ENCODE measurements around the gene HTR3D.

DNA sequence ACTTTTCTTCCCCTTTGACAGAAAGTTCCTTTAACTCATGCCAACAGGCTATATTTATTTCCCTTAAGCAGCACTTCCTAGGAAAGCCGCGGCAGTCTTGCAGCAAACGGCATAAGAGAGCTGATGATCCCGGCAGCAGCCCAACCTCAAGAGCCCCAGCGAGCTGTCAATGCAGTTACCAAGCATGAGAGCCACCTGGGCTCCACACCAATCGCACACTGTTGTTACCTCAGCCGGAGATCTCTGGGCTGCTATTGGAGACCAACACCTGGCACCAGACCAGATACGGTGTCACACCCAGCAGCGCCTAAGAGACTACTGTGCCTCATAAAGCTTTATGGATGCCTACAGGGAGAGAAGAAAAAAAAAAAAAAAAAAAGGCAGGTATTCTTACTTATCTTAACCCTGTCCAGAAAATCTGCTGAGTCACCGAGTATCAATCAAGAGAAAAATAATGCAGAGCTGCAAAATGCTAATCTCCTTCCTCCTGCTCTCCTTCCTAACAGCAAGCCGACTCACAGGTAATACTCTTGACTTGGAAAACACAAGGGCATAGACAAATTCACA is 25.5 kb upstream of the HTR3D start:
- TF ChIP-seq IRF2 (CRISPR knock-in tag; IDR thresholded peaks at IDR 0.05; ENCODE audit: borderline replicate concordance, low read depth), result no peak
- TF ChIP-seq, protein P1, sequence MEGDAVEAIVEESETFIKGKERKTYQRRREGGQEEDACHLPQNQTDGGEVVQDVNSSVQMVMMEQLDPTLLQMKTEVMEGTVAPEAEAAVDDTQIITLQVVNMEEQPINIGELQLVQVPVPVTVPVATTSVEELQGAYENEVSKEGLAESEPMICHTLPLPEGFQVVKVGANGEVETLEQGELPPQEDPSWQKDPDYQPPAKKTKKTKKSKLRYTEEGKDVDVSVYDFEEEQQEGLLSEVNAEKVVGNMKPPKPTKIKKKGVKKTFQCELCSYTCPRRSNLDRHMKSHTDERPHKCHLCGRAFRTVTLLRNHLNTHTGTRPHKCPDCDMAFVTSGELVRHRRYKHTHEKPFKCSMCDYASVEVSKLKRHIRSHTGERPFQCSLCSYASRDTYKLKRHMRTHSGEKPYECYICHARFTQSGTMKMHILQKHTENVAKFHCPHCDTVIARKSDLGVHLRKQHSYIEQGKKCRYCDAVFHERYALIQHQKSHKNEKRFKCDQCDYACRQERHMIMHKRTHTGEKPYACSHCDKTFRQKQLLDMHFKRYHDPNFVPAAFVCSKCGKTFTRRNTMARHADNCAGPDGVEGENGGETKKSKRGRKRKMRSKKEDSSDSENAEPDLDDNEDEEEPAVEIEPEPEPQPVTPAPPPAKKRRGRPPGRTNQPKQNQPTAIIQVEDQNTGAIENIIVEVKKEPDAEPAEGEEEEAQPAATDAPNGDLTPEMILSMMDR (IDR thresholded peaks at IDR 0.05), result no peak
- no peak for TF ChIP-seq CREM (CRISPR knock-in tag; IDR thresholded peaks at IDR 0.05)
- TF ChIP-seq TCF7 (CRISPR knock-in tag; IDR thresholded peaks at IDR 0.05; ENCODE audit: low read depth), result no peak
- TF ChIP-seq, protein P2, sequence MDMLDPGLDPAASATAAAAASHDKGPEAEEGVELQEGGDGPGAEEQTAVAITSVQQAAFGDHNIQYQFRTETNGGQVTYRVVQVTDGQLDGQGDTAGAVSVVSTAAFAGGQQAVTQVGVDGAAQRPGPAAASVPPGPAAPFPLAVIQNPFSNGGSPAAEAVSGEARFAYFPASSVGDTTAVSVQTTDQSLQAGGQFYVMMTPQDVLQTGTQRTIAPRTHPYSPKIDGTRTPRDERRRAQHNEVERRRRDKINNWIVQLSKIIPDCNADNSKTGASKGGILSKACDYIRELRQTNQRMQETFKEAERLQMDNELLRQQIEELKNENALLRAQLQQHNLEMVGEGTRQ (CRISPR knock-in tag; IDR thresholded peaks at IDR 0.05), result no peak
- no peak for TF ChIP-seq HMGA2 (CRISPR knock-in tag; IDR thresholded peaks at IDR 0.05)
- TF ChIP-seq NR3C1 (CRISPR knock-in tag; conservative IDR thresholded peaks at IDR 0.05; ENCODE audit: low read depth), result no peak
- TF ChIP-seq, protein P3, sequence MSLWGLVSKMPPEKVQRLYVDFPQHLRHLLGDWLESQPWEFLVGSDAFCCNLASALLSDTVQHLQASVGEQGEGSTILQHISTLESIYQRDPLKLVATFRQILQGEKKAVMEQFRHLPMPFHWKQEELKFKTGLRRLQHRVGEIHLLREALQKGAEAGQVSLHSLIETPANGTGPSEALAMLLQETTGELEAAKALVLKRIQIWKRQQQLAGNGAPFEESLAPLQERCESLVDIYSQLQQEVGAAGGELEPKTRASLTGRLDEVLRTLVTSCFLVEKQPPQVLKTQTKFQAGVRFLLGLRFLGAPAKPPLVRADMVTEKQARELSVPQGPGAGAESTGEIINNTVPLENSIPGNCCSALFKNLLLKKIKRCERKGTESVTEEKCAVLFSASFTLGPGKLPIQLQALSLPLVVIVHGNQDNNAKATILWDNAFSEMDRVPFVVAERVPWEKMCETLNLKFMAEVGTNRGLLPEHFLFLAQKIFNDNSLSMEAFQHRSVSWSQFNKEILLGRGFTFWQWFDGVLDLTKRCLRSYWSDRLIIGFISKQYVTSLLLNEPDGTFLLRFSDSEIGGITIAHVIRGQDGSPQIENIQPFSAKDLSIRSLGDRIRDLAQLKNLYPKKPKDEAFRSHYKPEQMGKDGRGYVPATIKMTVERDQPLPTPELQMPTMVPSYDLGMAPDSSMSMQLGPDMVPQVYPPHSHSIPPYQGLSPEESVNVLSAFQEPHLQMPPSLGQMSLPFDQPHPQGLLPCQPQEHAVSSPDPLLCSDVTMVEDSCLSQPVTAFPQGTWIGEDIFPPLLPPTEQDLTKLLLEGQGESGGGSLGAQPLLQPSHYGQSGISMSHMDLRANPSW (CRISPR knock-in tag; conservative IDR thresholded peaks at IDR 0.05; ENCODE audit: low read depth), result no peak
- TF ChIP-seq ZBTB21 (CRISPR knock-in tag; IDR thresholded peaks at IDR 0.05; ENCODE audit: borderline replicate concordance), result no peak
- TF ChIP-seq SP1 (CRISPR knock-in tag; conservative IDR thresholded peaks at IDR 0.05), result no peak
- no peak for TF ChIP-seq ZNF121 (CRISPR knock-in tag; IDR thresholded peaks at IDR 0.05)

Measured in WTC11 (cell line).